Stomach (tissue), 4 donors: ENCODE results near the gene MARCHF3.
"Not testable (repeated sequence)": the region's sequence is repeated elsewhere in the genome, so short reads cannot be mapped to it uniquely, and the experiment has no call there.

Experiments used
- POLR2A ChIP-seq, 4 donors: fragments of 450-650 bp; IDR thresholded peaks; one replicate each; pipeline ENCODE4 v1.6.1; 2016; ENCODE audit warnings: antibody characterized with exemption in 4 of 4, control low read depth in 2 of 4, mild to moderate bottlenecking in 1 of 4, moderate library complexity in 1 of 4
- POLR2AphosphoS5 ChIP-seq, 3 donors: sonication (generic); formaldehyde crosslinking; IDR thresholded peaks; one replicate each; pipeline ENCODE4 v1.6.1; 2016; ENCODE audit warnings: antibody characterized with exemption in 3 of 3
- TF ChIP-seq, protein P1 (sequence below), 7 experiments: fragments of 450-650 bp in 4 of 7; fragments of 200-600 bp in 3 of 7; sonication (generic) in 3 of 7; IDR thresholded peaks; one replicate each; pipeline ENCODE4 v1.5.1; 2016 to 2019; ENCODE audit warnings: antibody characterized with exemption in 7 of 7, control low read depth in 2 of 7, mild to moderate bottlenecking in 1 of 7

DNA sequence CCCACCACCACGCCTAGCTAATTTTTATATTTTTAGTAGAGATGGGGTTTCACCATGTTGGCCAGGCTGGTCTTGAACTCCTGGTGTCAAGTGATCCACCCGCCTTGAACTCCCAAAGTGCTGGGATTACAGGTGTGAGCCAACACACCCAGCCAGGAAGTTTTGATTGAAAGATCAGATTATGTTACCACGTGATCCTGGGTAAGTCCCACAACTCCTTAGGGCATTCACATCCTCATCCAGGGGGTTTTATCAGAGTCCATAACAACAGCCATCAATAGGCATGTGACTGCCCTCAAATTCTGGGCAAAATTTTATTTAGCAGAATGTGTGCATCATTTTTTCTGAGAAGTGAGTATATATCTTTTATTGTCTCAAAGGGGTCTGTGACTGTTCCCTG, 25.1 kb downstream of the MARCHF3 start:
- not testable (repeated sequence) for TF ChIP-seq POLR2AphosphoS5, POLR2A (IDR thresholded peaks at IDR 0.05)
- TF ChIP-seq, protein P1, sequence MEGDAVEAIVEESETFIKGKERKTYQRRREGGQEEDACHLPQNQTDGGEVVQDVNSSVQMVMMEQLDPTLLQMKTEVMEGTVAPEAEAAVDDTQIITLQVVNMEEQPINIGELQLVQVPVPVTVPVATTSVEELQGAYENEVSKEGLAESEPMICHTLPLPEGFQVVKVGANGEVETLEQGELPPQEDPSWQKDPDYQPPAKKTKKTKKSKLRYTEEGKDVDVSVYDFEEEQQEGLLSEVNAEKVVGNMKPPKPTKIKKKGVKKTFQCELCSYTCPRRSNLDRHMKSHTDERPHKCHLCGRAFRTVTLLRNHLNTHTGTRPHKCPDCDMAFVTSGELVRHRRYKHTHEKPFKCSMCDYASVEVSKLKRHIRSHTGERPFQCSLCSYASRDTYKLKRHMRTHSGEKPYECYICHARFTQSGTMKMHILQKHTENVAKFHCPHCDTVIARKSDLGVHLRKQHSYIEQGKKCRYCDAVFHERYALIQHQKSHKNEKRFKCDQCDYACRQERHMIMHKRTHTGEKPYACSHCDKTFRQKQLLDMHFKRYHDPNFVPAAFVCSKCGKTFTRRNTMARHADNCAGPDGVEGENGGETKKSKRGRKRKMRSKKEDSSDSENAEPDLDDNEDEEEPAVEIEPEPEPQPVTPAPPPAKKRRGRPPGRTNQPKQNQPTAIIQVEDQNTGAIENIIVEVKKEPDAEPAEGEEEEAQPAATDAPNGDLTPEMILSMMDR (IDR thresholded peaks at IDR 0.05): not testable (repeated sequence)
